Measurements from ENCODE around the gene PPP1R1B. TPM values are rescaled to one million over a fixed set of nuclear protein-coding genes. Genes with fewer than 3 reads are reported as not detected.

Gene PPP1R1B
- total RNA-seq, 1 donor = 4.1 TPM

DNA sequence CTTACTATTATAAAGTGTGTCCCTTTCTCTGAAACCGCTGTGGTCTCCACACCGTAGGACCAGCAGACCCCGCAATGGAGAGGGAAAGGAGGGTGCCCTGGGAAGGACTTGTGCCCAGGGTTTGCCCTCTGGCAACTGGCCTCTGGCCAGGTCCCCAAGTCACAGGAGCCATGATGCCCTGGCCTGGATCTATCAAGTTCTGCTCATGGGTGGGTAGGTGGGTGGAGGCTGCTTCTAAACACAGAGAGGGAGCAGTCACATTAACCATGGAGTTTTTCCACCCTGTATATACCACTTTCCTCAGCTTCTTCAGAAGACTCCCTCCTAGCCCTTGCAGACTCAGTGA is 9.7 kb upstream of the PPP1R1B start:
- TF ChIP-seq, protein P1, sequence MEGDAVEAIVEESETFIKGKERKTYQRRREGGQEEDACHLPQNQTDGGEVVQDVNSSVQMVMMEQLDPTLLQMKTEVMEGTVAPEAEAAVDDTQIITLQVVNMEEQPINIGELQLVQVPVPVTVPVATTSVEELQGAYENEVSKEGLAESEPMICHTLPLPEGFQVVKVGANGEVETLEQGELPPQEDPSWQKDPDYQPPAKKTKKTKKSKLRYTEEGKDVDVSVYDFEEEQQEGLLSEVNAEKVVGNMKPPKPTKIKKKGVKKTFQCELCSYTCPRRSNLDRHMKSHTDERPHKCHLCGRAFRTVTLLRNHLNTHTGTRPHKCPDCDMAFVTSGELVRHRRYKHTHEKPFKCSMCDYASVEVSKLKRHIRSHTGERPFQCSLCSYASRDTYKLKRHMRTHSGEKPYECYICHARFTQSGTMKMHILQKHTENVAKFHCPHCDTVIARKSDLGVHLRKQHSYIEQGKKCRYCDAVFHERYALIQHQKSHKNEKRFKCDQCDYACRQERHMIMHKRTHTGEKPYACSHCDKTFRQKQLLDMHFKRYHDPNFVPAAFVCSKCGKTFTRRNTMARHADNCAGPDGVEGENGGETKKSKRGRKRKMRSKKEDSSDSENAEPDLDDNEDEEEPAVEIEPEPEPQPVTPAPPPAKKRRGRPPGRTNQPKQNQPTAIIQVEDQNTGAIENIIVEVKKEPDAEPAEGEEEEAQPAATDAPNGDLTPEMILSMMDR (IDR thresholded peaks at IDR 0.05; ENCODE audit: insufficient read depth, low read length) = no peak
- no peak overlapping the region for H3K4me3 ChIP-seq (ENCODE audit: low read depth, low read length)
- DNase-seq (ENCODE audit: low read depth) = no peak

DNA sequence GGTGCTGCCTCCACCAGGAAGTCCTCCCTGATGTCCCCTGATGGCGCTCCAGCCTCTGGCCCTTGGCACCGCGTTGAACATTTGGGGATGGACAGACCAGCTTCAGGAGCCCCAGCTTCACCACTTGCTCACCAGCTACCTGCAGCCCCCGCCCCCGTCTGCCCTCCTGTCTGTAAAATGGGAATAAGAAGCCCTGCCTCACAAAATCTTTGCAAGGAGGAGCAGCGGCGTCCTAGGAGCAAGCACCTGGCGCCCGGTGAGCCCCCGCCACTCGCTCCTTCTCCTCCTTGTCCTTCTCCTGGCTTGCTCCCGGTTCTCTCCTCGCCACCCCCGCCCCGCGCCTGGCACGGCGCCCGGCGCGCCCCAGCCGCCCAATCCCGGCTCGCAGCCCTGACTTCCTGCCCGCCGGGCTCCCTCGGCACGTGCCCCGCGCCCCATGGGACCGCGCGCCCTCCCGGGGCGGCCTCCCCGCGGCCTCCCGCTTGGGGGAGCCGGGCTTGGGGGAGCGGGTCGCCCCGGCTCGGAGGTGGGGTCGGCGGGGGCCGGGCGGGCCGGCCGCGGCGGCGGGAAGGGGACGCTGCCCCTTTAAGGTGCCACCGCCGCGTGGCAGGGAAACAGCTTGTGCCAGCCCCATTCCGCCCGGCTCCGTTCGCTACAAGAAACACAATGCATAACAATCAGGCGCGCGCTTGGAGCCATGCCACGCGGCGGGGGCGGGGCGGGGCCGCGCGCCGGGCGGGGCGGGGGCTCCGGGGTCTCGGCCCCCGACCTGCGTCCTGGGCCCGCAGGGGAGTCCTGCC is 9.1 kb upstream of the PPP1R1B start:
- TF ChIP-seq, protein P1 (IDR thresholded peaks at IDR 0.05; ENCODE audit: insufficient read depth, low read length) = no peak
- peak overlapping the region; percentile 64 for H3K4me3 ChIP-seq (ENCODE audit: low read depth, low read length)
- DNase-seq (ENCODE audit: low read depth) = peak; percentile 36

DNA sequence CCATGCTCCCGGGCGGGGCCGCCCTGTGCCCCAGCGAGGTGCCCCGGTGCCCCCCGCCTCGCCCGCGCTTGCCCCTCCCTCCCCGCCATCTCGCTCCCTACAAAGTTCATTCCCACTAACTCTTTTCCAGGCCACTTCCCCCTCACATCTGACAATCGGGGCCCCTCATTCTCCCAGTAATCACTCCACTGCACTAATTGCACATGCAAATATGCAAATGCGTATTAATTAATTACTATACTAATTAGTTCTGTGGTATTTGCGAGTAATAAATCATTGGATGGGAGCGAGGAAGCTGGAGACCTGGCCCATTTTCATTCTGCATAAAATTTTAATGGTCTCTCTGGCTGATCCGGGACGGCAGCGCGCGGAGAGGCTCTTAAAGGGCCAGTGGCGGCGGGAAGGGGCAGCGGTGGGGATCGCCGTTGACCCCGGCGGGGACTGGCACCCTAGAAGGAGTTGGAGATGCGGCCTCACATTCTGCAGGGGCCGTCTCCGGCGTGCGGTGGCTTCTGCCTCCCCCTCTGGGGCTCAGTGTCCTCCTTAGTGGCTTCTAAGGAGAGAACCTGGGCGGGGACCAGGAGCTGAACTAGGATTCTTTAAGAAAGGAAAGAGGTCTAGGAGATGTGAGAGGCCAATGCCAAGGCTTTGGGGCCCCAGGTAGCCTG is 8.4 kb upstream of the PPP1R1B start:
- DNase-seq (ENCODE audit: low read depth) = peak; percentile 9
- TF ChIP-seq, protein P1 (IDR thresholded peaks at IDR 0.05; ENCODE audit: insufficient read depth, low read length) = no peak
- H3K4me3 ChIP-seq (ENCODE audit: low read depth, low read length) = peak overlapping the region; percentile 64

DNA sequence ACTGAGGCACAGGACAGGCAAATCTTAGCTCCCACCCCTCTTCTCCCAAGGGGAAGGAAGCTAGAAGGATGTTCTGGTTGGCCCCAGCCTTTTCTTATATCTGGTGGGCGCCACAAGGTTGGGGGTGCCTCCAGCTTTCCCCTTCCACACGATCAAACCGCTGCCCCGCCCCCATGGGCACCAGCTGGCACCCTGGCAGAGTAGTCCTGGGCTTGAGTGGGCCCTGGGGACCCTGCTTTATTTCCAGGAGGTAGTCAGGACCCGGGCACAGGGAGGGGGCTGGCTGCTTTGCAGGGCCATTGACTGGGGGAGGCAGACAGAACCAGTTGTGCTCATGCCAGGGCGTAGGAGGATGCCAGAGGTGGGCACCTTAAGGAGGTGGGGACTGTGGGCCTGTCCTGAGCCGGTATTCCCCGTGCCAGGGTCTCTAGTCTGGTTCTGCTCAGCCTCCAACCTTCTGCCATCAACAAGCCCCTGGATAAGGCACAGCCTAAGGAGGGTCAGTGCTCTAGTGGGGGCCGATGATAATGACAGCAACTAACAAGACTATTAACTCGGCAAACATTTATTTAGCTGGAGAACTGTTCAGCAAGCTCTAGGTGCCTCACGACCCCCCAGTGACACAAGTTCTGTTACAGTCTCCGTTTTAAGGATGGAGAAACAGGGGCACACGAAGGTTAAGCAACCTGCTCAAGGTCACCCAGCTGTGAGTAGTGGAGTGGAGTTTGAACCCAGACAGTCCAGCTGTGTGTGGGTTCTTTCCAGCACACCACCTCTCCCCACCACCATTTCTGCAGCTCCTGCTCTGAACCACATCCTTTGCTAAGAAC is 7.6 kb upstream of the PPP1R1B start:
- TF ChIP-seq, protein P1 (IDR thresholded peaks at IDR 0.05; ENCODE audit: insufficient read depth, low read length) = no peak
- no peak overlapping the region for H3K4me3 ChIP-seq (ENCODE audit: low read depth, low read length)
- DNase-seq (ENCODE audit: low read depth) = no peak

DNA sequence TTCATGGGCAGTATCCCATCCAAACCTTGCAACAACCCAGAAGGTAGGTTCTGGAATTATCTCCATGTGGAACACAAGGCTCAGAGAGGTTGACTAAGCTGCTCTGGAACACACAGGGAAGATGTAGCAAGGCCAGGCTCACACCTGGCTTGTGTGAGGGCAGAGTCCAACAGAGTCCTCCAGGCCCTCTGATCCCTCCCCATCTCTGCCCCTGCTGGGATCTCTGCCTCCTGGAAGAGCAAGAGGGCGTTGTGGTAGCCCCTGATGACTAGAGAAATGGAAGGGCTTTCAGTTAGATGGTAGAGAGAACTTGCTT is 7.0 kb upstream of the PPP1R1B start:
- DNase-seq (ENCODE audit: low read depth) = no peak
- TF ChIP-seq, protein P1 (IDR thresholded peaks at IDR 0.05; ENCODE audit: insufficient read depth, low read length) = no peak
- H3K4me3 ChIP-seq (ENCODE audit: low read depth, low read length) = no peak overlapping the region

DNA sequence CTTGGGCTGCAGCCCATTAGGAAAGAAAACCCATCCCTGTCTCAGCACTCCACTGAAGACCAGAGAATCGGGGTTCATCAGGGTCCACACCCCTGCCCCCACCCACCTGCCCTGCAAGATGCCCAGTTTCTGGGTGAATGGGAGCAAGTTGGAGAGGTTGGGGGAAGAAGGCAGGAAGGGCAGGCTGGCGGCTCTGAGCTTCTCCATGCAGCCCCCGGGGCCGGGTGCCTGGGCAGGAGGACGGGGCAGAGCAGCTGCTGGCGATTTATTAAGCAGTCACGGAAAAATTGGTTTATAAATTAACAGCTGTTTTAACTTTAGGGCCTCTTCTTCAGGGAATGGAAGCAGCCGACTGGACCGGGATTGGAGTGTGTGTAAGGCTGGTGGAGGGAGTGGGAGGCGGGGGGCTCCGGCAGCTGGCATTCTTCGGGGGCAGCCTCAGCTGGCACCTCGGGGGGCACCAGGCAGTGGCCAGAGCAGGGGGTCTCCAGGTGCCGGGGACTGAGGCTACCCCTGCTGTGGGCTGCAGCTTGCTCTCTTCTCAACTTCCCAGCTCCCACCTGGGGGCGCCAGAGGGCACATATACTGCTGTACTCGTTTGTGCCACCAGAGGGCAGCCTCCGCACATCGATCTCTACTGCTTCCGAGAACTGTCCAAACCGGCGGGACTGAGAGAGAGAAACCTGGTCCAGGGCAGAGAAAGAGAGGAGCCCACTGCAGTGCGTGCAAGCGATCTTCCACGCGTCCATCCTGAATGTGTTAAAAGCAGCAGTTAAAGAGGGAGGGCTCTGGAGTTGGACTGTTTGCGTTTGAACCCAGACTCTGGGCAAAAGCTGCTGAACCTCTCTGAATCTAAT is 5.0 kb upstream of the PPP1R1B start:
- TF ChIP-seq, protein P1 (IDR thresholded peaks at IDR 0.05; ENCODE audit: insufficient read depth, low read length) = peak; percentile 100
- DNase-seq (ENCODE audit: low read depth) = peak; percentile 79
- H3K4me3 ChIP-seq (ENCODE audit: low read depth, low read length) = no peak overlapping the region
